ENCODE data around the gene CD300LF. TPM values are rescaled to one million over a fixed set of nuclear protein-coding genes. Genes with fewer than 3 reads are reported as not detected.

The CD300LF gene
- total and polyA plus RNA-seq, 9 of the 15 experiments (the other 6 are each of a cell fraction or from before 2014, with no cell fraction given), result not detected

DNA sequence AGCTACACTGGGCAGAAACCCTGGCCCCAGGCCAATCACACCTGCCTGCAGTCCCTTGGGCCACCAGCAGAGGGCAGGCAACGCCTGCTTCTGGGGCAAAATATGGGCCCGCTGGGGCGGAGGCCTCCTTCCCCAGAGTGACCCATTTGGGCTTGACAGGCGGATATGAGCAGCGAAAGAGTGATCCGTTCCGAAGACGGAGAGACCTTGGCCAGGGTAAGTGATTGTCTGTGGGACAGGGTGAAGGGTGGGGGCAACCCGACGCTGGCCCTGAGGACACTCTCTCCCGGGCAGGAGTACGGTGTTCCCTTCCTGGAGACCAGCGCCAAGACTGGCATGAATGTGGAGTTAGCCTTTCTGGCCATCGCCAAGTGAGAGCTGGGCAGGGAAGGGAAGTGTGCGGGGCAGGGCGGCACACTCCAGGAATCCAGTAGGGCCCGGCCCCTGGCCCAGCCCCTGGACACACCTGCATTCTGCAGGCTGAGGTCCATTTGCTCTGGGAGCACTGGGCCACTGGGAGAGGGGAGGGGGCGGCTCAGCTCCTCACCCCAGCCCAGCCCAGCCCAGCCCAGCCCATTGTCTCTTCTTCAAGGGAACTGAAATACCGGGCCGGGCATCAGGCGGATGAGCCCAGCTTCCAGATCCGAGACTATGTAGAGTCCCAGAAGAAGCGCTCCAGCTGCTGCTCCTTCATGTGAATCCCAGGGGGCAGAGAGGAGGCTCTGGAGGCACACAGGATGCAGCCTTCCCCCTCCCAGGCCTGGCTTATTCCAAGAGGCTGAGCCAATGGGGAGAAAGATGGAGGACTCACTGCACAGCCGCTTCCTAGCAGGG lies 32.2 kb upstream of the CD300LF start (continued):
- TF ChIP-seq MECOM (CRISPR knock-in tag; IDR thresholded peaks at IDR 0.05) (0 out of 2 replicates have a peak, but pooled peaks have one; percentile 6), MCM2 (IDR thresholded peaks at IDR 0.05; ENCODE audit: low read depth) (no peak), ZBED1 (IDR thresholded peaks at IDR 0.05) (no peak), E2F1 (CRISPR knock-in tag; IDR thresholded peaks at IDR 0.05) (no peak), C11orf30 (IDR thresholded peaks at IDR 0.05; ENCODE audit: low read depth) (no peak), DLX4 (CRISPR knock-in tag; IDR thresholded peaks at IDR 0.05) (no peak), COPS2 (conservative IDR thresholded peaks at IDR 0.05) (no peak), RAD51 (IDR thresholded peaks at IDR 0.05; ENCODE audit: borderline replicate concordance, low read depth) (no peak), DEAF1 (CRISPR knock-in tag; IDR thresholded peaks at IDR 0.05) (peak; percentile 91), ZNF696 (CRISPR knock-in tag; conservative IDR thresholded peaks at IDR 0.05) (no peak), ZNF511 (CRISPR knock-in tag; IDR thresholded peaks at IDR 0.05) (no peak), PCBP1 (IDR thresholded peaks at IDR 0.05; ENCODE audit: low read depth, low read length, poor library complexity, severe bottlenecking) (no peak), ZNF830 (CRISPR knock-in tag; IDR thresholded peaks at IDR 0.05) (no peak), HNRNPK (IDR thresholded peaks at IDR 0.05; ENCODE audit: low read depth, low read length, poor library complexity, severe bottlenecking) (no peak), SOX6 (IDR thresholded peaks at IDR 0.05) (no peak), SMC3 (conservative IDR thresholded peaks at IDR 0.05; ENCODE audit: insufficient read depth, low read depth, low read length) (peak; percentile 97), MAZ (CRISPR knock-in tag; conservative IDR thresholded peaks at IDR 0.05 in 1 of 2, IDR thresholded peaks at IDR 0.05 in 1 of 2) (peak; percentile 61 to 87; a peak in 3 of 4 replicates), GATA2 (CRISPR knock-in tag; IDR thresholded peaks at IDR 0.05) (no peak)
- TF ChIP-seq, protein P1, sequence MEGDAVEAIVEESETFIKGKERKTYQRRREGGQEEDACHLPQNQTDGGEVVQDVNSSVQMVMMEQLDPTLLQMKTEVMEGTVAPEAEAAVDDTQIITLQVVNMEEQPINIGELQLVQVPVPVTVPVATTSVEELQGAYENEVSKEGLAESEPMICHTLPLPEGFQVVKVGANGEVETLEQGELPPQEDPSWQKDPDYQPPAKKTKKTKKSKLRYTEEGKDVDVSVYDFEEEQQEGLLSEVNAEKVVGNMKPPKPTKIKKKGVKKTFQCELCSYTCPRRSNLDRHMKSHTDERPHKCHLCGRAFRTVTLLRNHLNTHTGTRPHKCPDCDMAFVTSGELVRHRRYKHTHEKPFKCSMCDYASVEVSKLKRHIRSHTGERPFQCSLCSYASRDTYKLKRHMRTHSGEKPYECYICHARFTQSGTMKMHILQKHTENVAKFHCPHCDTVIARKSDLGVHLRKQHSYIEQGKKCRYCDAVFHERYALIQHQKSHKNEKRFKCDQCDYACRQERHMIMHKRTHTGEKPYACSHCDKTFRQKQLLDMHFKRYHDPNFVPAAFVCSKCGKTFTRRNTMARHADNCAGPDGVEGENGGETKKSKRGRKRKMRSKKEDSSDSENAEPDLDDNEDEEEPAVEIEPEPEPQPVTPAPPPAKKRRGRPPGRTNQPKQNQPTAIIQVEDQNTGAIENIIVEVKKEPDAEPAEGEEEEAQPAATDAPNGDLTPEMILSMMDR (IDR thresholded peaks at IDR 0.05 in 2 of 3, conservative IDR thresholded peaks at IDR 0.05 in 1 of 3; ENCODE audit: insufficient read depth in 2 of 3, low read depth in 1 of 3, low read length in 3 of 3), result peak; percentile 97 to 100 (median 99)
- TF ChIP-seq, protein P2, sequence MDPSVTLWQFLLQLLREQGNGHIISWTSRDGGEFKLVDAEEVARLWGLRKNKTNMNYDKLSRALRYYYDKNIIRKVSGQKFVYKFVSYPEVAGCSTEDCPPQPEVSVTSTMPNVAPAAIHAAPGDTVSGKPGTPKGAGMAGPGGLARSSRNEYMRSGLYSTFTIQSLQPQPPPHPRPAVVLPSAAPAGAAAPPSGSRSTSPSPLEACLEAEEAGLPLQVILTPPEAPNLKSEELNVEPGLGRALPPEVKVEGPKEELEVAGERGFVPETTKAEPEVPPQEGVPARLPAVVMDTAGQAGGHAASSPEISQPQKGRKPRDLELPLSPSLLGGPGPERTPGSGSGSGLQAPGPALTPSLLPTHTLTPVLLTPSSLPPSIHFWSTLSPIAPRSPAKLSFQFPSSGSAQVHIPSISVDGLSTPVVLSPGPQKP (CRISPR knock-in tag; IDR thresholded peaks at IDR 0.05), result no peak

All from K562 (cell line).